H9 (cell line): Measurements from ENCODE around the gene CTDSPL2. TPM values are rescaled to one million over a fixed set of nuclear protein-coding genes. Genes with fewer than 3 reads are reported as not detected.

Experiments used
- DNase-seq: peaks from one replicate; pipeline ENCODE4 v3.0.0-alpha.2; 2017
- H2AFZ ChIP-seq: one replicate; pipeline ENCODE4 v1.6.1; 2013; ENCODE audit warnings: mild to moderate bottlenecking, low read length, control low read depth, moderate library complexity
- H2AK5ac ChIP-seq: 2 replicates; pipeline ENCODE4 v1.6.1; 2013; ENCODE audit warnings: low read length, control low read depth, mixed read lengths; ENCODE audit not compliant: insufficient read length
- H2BK120ac ChIP-seq: one replicate; pipeline ENCODE4 v1.6.1; 2013; ENCODE audit warnings: low read depth, mild to moderate bottlenecking, low read length, control low read depth, inconsistent platforms; ENCODE audit not compliant: poor library complexity, severe bottlenecking
- H2BK12ac ChIP-seq: 2 replicates; pipeline ENCODE4 v1.6.1; 2013; ENCODE audit warnings: low read length, control low read depth, mixed read lengths, low read depth; ENCODE audit not compliant: insufficient read length
- H2BK15ac ChIP-seq: 2 replicates; pipeline ENCODE4 v1.6.1; 2013; ENCODE audit warnings: low read depth, low read length, control low read depth
- H2BK20ac ChIP-seq: one replicate; pipeline ENCODE4 v1.6.1; 2013; ENCODE audit warnings: low read depth, mild to moderate bottlenecking, low read length, control low read depth, inconsistent platforms; ENCODE audit not compliant: poor library complexity, severe bottlenecking
- H2BK5ac ChIP-seq: 2 replicates; pipeline ENCODE4 v1.6.1; 2013; ENCODE audit warnings: low read length, control low read depth, mixed read lengths; ENCODE audit not compliant: insufficient read length
- H3K14ac ChIP-seq: 2 replicates; pipeline ENCODE4 v1.6.1; 2013; ENCODE audit warnings: low read length, control low read depth; ENCODE audit not compliant: insufficient read depth
- H3K18ac ChIP-seq: 2 replicates; pipeline ENCODE4 v1.6.1; 2013; ENCODE audit warnings: low read depth, mild to moderate bottlenecking, mixed read lengths, low read length, control low read depth; ENCODE audit not compliant: insufficient read length
- H3K23ac ChIP-seq: 2 replicates; pipeline ENCODE4 v1.6.1; 2013; ENCODE audit warnings: low read length, control low read depth, mixed read lengths, low read depth; ENCODE audit not compliant: insufficient read length
- H3K23me2 ChIP-seq: 2 replicates; pipeline ENCODE4 v1.6.1; 2013; ENCODE audit warnings: low read depth, mild to moderate bottlenecking, mixed read lengths, low read length, control low read depth; ENCODE audit not compliant: insufficient read length, poor library complexity, severe bottlenecking
- H3K27ac ChIP-seq: 2 replicates; pipeline ENCODE4 v1.5.1; 2013; ENCODE audit warnings: low read length, control low read depth, mixed read lengths, low read depth; ENCODE audit not compliant: insufficient read length
- H3K27me3 ChIP-seq: 2 replicates; pipeline ENCODE4 v1.6.1; 2013; ENCODE audit warnings: low read length, control low read depth, inconsistent platforms; ENCODE audit not compliant: insufficient read depth
- H3K4ac ChIP-seq: 2 replicates; pipeline ENCODE4 v1.6.1; 2013; ENCODE audit warnings: low read depth, mild to moderate bottlenecking, control low read depth, inconsistent platforms, low read length, moderate library complexity
- H3K4me1 ChIP-seq: 2 replicates; pipeline ENCODE4 v1.6.1; 2013; ENCODE audit warnings: low read length, control low read depth, inconsistent platforms; ENCODE audit not compliant: insufficient read depth
- H3K4me2 ChIP-seq: 2 replicates; pipeline ENCODE4 v1.6.1; 2013; ENCODE audit warnings: low read length, control low read depth, mixed read lengths; ENCODE audit not compliant: insufficient read length, insufficient read depth
- H3K56ac ChIP-seq: 2 replicates; pipeline ENCODE4 v1.6.1; 2013; ENCODE audit warnings: low read depth, mild to moderate bottlenecking, mixed read lengths, low read length, control low read depth; ENCODE audit not compliant: insufficient read length
- H3K79me1 ChIP-seq: 2 replicates; pipeline ENCODE4 v1.6.1; 2013; ENCODE audit warnings: low read depth, mild to moderate bottlenecking, moderate library complexity, low read length, control low read depth, inconsistent platforms; ENCODE audit not compliant: insufficient read depth, poor library complexity, severe bottlenecking
- H3K79me2 ChIP-seq: 2 replicates; pipeline ENCODE4 v1.6.1; 2013; ENCODE audit warnings: low read length, control low read depth, inconsistent platforms; ENCODE audit not compliant: insufficient read depth
- H3K9ac ChIP-seq: 2 replicates; pipeline ENCODE4 v1.6.1; 2013; ENCODE audit warnings: low read length, control low read depth, mixed read lengths; ENCODE audit not compliant: insufficient read length; ENCODE audit errors: extremely low read depth
- H3K9me3 ChIP-seq: one replicate; pipeline ENCODE4 v1.6.1; 2013; ENCODE audit warnings: low read depth, low read length, inconsistent platforms; ENCODE audit not compliant: control insufficient read depth
- H3T11ph ChIP-seq: one replicate; pipeline ENCODE4 v1.6.1; 2013; ENCODE audit warnings: mild to moderate bottlenecking, low read length, control low read depth, inconsistent platforms
- H4K20me1 ChIP-seq: one replicate; pipeline ENCODE4 v1.6.1; 2013; ENCODE audit not compliant: control insufficient read depth, insufficient read length, insufficient read depth
- H4K5ac ChIP-seq: 2 replicates; pipeline ENCODE4 v1.6.1; 2013; ENCODE audit warnings: low read depth, mild to moderate bottlenecking, mixed read lengths, low read length, control low read depth; ENCODE audit not compliant: insufficient read length
- H4K8ac ChIP-seq: replicated peaks from 2 replicates; pipeline ENCODE4 v1.6.1; 2013; ENCODE audit warnings: low read length, control low read depth, mixed read lengths, low read depth; ENCODE audit not compliant: insufficient read length
- H4K91ac ChIP-seq: 2 replicates; pipeline ENCODE4 v1.6.1; 2013; ENCODE audit warnings: low read depth, mild to moderate bottlenecking, moderate library complexity, mixed read lengths, low read length, control low read depth; ENCODE audit not compliant: insufficient read length
- H3K27ac Mint-ChIP-seq, 3 experiments: 2 replicates in 2 of 3; 3 replicates in 1 of 3; pipeline ENCODE4 v1.8.0; 2020 to 2021; ENCODE audit warnings: mixed read lengths in 3 of 3, mild to moderate bottlenecking in 1 of 3, moderate library complexity in 1 of 3
- H3K27me3 Mint-ChIP-seq: 2 replicates; pipeline ENCODE4 v1.8.0; 2021; ENCODE audit warnings: low read depth, mild to moderate bottlenecking, moderate library complexity, mixed read lengths
- H3K36me3 Mint-ChIP-seq, 3 experiments: 2 replicates in 2 of 3; 3 replicates in 1 of 3; pipeline ENCODE4 v1.8.0; 2020 to 2021; ENCODE audit warnings: low read depth in 3 of 3, mixed read lengths in 3 of 3; ENCODE audit not compliant: insufficient read depth in 1 of 3
- H3K4me1 Mint-ChIP-seq, 2 experiments: 2 replicates each; pipeline ENCODE4 v1.8.0; 2020; ENCODE audit warnings: mixed read lengths in 2 of 2
- H3K4me3 Mint-ChIP-seq, 2 experiments: 2 replicates in 1 of 2; 3 replicates in 1 of 2; pipeline ENCODE4 v1.8.0; 2020 to 2021; ENCODE audit warnings: mild to moderate bottlenecking in 2 of 2, mixed read lengths in 2 of 2, moderate library complexity in 1 of 2
- H3K9me3 Mint-ChIP-seq, 2 experiments: 2 replicates in 1 of 2; 3 replicates in 1 of 2; pipeline ENCODE4 v1.8.0; 2020; ENCODE audit warnings: mild to moderate bottlenecking in 2 of 2, mixed read lengths in 2 of 2, moderate library complexity in 1 of 2
- CTCF ChIP-seq: fragments of 200-600 bp; sonication (generic); conservative IDR thresholded peaks from 3 replicates; pipeline ENCODE4 v1.8.0; 2021; ENCODE audit warnings: antibody characterized with exemption, mild to moderate bottlenecking
- WGBS: extraction: QIAGEN DNeasy Blood & Tissue Kit; methylation state at CpG from one replicate; pipeline ENCODE4 v1.1.7; 2013; ENCODE audit warnings: missing lambda C conversion rate, low lambda C conversion rate, mixed read lengths; ENCODE audit not compliant: insufficient read length; ENCODE audit errors: extremely low coverage; 5-methylcytosine and 5-hydroxymethylcytosine counted together
- total RNA-seq: library from RNA; stranded (reverse); gene quantifications from 2 replicates; pipeline ENCODE4 v1.2.1, GENCODE V29; 2021

Gene CTDSPL2
- total RNA-seq, 1 experiment from 2014 or later, result 78.8 TPM

GRCh38 chr15:44566155-44566540 is 138.7 kb downstream of the CTDSPL2 start:
- no peak overlapping the region for H2BK20ac ChIP-seq
- TF ChIP-seq CTCF, result no peak
- H3K56ac ChIP-seq, result no peak overlapping the region
- no peak overlapping the region for H2BK5ac ChIP-seq
- H3K23ac ChIP-seq, result no peak overlapping the region
- H3K4me3 Mint-ChIP-seq, result no peak overlapping the region
- no peaks in the 10 kb centered on the region for H3K79me1 ChIP-seq
- H3K27ac ChIP-seq, result no peak overlapping the region
- H4K5ac ChIP-seq, result no peak overlapping the region
- no peak overlapping the region for H3K4me2 ChIP-seq
- H3K27ac Mint-ChIP-seq, result no peak overlapping the region
- no peak overlapping the region for H3K9ac ChIP-seq
- H3K18ac ChIP-seq, result no peak overlapping the region
- H4K8ac ChIP-seq, result no peak overlapping the region
- H3K4me1 ChIP-seq, result no peaks in the 10 kb centered on the region
- H3K27me3 Mint-ChIP-seq, result no peaks in the 10 kb centered on the region; the same call in 1 of the 2 replicates
- H2AFZ ChIP-seq, result no peak overlapping the region
- H3K23me2 ChIP-seq, result no peaks in the 10 kb centered on the region
- no CpG with 5 or more reads among the region's 4 CpGs for WGBS
- peaks cover 23% of the 10 kb centered on the region for H3K9me3 ChIP-seq
- H2BK15ac ChIP-seq, result no peak overlapping the region
- H3K27me3 ChIP-seq, result no peaks in the 10 kb centered on the region
- H3K36me3 Mint-ChIP-seq, result peaks cover 61 to 77% (median 73%) of the 10 kb centered on the region in 3 experiments
- H3K79me2 ChIP-seq, result no peaks in the 10 kb centered on the region
- no peak overlapping the region for H2AK5ac ChIP-seq
- H2BK120ac ChIP-seq, result no peak overlapping the region
- H3K14ac ChIP-seq, result no peak overlapping the region
- no peak overlapping the region for H4K91ac ChIP-seq
- H3K9me3 Mint-ChIP-seq, result peaks cover 18 to 23% of the 10 kb centered on the region in 2 experiments; a peak in 4 of 5 replicates
- H2BK12ac ChIP-seq, result no peak overlapping the region
- no peak overlapping the region for H3T11ph ChIP-seq
- H4K20me1 ChIP-seq, result no peaks in the 10 kb centered on the region
- no peak for DNase-seq
- no peak overlapping the region for H3K4ac ChIP-seq
- no peaks in the 10 kb centered on the region for H3K4me1 Mint-ChIP-seq
